ENCODE results near the gene GPHN.

GPHN gene

DNA sequence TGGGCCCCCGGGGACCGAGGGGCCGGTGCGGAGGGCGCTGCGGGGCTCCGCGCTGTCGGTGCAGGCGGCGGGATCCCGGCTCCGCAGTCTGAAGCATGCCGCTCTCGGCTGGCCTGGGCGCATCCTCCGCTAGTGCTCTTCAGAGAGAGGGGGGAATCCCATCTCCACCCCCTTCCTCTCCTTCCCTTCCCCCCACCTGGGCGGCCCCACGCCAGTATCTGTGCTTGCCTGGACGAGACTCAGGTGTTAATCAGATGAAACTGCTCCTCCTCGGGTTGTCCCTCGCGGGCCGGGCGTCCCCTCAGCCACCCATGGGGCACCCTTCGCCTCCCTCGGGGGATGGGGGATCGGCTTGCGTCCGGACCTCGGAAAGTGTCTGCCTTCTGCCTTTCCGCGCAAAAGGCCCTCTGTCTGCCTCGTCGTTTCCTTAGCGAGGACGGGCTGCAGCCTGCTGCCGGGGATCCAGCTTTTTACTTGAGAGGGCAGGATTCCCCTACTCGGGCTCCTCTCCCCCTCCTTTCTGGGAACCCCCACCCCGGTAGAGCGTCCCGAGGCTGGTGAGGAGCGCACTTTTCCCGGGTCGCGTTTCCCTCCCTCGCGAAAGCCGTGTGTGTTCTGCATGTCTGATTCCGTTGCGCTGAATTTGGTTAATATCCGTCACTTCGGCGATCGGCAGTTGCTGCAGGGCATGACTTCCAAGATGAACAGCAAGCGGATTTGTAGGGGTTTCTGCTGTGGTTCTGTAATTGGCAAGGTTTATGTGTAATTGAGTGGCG, 1.1 kb downstream of the GPHN start:
- H2AFZ ChIP-seq (ENCODE audit: low read length): no peak overlapping the region
- H3K79me2 ChIP-seq (ENCODE audit: insufficient read depth, low read length): no peaks in the 10 kb centered on the region
- H3K4me2 ChIP-seq (ENCODE audit: low read length): no peak overlapping the region
- H3F3A ChIP-seq (ENCODE audit: insufficient read depth, low read length): no peaks in the 10 kb centered on the region
- H3K4me1 ChIP-seq (ENCODE audit: insufficient read depth, low read length, severe bottlenecking): no peaks in the 10 kb centered on the region
- H3K27ac ChIP-seq (ENCODE audit: low read depth, low read length, poor library complexity, severe bottlenecking): no peak overlapping the region
- H3K9me3 ChIP-seq (ENCODE audit: low read length): no peaks in the 10 kb centered on the region
- no peaks in the 10 kb centered on the region for H4K20me1 ChIP-seq (ENCODE audit: insufficient read depth, low read length)
- H3K36me3 ChIP-seq (ENCODE audit: insufficient read depth, low read length): no peaks in the 10 kb centered on the region
- no peaks in the 10 kb centered on the region; the same call in 1 of the 2 replicates for H3K27me3 ChIP-seq (ENCODE audit: insufficient read depth, low read length)
- TF ChIP-seq, protein P1, sequence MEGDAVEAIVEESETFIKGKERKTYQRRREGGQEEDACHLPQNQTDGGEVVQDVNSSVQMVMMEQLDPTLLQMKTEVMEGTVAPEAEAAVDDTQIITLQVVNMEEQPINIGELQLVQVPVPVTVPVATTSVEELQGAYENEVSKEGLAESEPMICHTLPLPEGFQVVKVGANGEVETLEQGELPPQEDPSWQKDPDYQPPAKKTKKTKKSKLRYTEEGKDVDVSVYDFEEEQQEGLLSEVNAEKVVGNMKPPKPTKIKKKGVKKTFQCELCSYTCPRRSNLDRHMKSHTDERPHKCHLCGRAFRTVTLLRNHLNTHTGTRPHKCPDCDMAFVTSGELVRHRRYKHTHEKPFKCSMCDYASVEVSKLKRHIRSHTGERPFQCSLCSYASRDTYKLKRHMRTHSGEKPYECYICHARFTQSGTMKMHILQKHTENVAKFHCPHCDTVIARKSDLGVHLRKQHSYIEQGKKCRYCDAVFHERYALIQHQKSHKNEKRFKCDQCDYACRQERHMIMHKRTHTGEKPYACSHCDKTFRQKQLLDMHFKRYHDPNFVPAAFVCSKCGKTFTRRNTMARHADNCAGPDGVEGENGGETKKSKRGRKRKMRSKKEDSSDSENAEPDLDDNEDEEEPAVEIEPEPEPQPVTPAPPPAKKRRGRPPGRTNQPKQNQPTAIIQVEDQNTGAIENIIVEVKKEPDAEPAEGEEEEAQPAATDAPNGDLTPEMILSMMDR (IDR thresholded peaks at IDR 0.05; ENCODE audit: low read length): no peak
- TF ChIP-seq EZH2 (IDR thresholded peaks at IDR 0.05; ENCODE audit: borderline replicate concordance, low read length): no peak
- H3K9ac ChIP-seq (ENCODE audit: low read length): no peak overlapping the region
- H3K9me2 ChIP-seq (ENCODE audit: low read depth, low read length): no peaks in the 10 kb centered on the region
- H3K4me3 ChIP-seq (ENCODE audit: low read depth, low read length, poor library complexity, severe bottlenecking): no peak overlapping the region

DNA sequence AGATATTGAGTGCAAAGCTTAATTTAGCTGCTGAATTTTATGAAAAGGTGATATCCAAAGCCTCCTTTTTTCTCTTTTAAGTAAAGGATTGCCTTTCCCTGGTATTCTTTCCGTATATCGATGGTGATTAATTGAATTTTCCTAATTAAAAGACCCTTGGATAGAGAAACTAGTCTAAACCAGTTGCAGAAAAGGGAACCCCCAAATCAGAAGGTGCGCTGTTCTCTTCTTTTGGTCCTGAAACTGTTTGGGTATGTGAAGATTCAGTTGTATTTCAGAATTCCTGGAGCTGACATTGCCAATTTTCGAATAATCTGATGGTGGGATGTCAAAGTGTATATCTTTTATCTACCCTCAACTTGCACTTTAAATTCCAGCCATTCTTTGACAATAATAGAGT, 1.9 kb downstream of the GPHN start:
- no peaks in the 10 kb centered on the region for H3K9me2 ChIP-seq (ENCODE audit: low read depth, low read length)
- H3K9me3 ChIP-seq (ENCODE audit: low read length): no peaks in the 10 kb centered on the region
- H4K20me1 ChIP-seq (ENCODE audit: insufficient read depth, low read length): no peaks in the 10 kb centered on the region
- H3F3A ChIP-seq (ENCODE audit: insufficient read depth, low read length): no peaks in the 10 kb centered on the region
- TF ChIP-seq EZH2 (IDR thresholded peaks at IDR 0.05; ENCODE audit: borderline replicate concordance, low read length): no peak
- TF ChIP-seq, protein P1 (IDR thresholded peaks at IDR 0.05; ENCODE audit: low read length): no peak
- no peaks in the 10 kb centered on the region for H3K4me1 ChIP-seq (ENCODE audit: insufficient read depth, low read length, severe bottlenecking)
- no peak overlapping the region for H2AFZ ChIP-seq (ENCODE audit: low read length)
- no peak overlapping the region for H3K27ac ChIP-seq (ENCODE audit: low read depth, low read length, poor library complexity, severe bottlenecking)
- no peaks in the 10 kb centered on the region for H3K79me2 ChIP-seq (ENCODE audit: insufficient read depth, low read length)
- H3K9ac ChIP-seq (ENCODE audit: low read length): no peak overlapping the region
- H3K4me2 ChIP-seq (ENCODE audit: low read length): no peak overlapping the region
- no peak overlapping the region for H3K4me3 ChIP-seq (ENCODE audit: low read depth, low read length, poor library complexity, severe bottlenecking)
- H3K27me3 ChIP-seq (ENCODE audit: insufficient read depth, low read length): no peaks in the 10 kb centered on the region; the same call in 1 of the 2 replicates
- H3K36me3 ChIP-seq (ENCODE audit: insufficient read depth, low read length): no peaks in the 10 kb centered on the region

DNA sequence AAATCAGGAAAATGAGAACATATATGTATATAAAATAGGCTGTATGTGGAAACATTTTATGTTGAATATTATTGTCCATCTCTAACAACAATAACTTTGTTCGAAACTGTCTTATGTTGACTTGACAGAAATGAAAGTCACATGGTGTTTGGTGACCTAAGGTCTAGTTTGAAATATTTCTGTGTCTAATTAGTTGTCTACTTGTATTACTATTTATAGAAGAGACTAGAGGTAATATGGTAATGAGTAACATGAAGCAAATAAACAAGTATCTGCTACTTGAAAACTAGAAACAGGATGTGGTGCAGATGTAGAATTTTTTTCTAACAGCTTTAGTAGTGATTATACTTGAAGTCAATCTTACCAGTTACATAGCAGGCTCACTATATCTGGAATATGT, 3.9 kb downstream of the GPHN start:
- TF ChIP-seq, protein P1 (IDR thresholded peaks at IDR 0.05; ENCODE audit: low read length): no peak
- TF ChIP-seq EZH2 (IDR thresholded peaks at IDR 0.05; ENCODE audit: borderline replicate concordance, low read length): no peak
- Histone ChIP-seq H3K27me3 (ENCODE audit: insufficient read depth, low read length) (no peaks in the 10 kb centered on the region; the same call in 1 of the 2 replicates), H3F3A (ENCODE audit: insufficient read depth, low read length) (no peaks in the 10 kb centered on the region), H3K27ac (ENCODE audit: low read depth, low read length, poor library complexity, severe bottlenecking) (no peak overlapping the region), H3K4me1 (ENCODE audit: insufficient read depth, low read length, severe bottlenecking) (no peaks in the 10 kb centered on the region), H3K4me2 (ENCODE audit: low read length) (no peak overlapping the region), H4K20me1 (ENCODE audit: insufficient read depth, low read length) (no peaks in the 10 kb centered on the region), H3K9me2 (ENCODE audit: low read depth, low read length) (no peaks in the 10 kb centered on the region), H3K9me3 (ENCODE audit: low read length) (no peaks in the 10 kb centered on the region), H3K36me3 (ENCODE audit: insufficient read depth, low read length) (no peaks in the 10 kb centered on the region), H3K79me2 (ENCODE audit: insufficient read depth, low read length) (no peaks in the 10 kb centered on the region), H3K4me3 (ENCODE audit: low read depth, low read length, poor library complexity, severe bottlenecking) (no peak overlapping the region), H3K9ac (ENCODE audit: low read length) (no peak overlapping the region), H2AFZ (ENCODE audit: low read length) (no peak overlapping the region)
